HG03139 (cell line): Measurements from ENCODE around the gene FOSL2.

ENCODE experiments used
- ATAC-seq: cut with Tn5 transposase; IDR thresholded peaks from one replicate; pipeline ENCODE4 v1.9.1; 2021; ENCODE audit not compliant: unreplicated experiment

Gene FOSL2

DNA sequence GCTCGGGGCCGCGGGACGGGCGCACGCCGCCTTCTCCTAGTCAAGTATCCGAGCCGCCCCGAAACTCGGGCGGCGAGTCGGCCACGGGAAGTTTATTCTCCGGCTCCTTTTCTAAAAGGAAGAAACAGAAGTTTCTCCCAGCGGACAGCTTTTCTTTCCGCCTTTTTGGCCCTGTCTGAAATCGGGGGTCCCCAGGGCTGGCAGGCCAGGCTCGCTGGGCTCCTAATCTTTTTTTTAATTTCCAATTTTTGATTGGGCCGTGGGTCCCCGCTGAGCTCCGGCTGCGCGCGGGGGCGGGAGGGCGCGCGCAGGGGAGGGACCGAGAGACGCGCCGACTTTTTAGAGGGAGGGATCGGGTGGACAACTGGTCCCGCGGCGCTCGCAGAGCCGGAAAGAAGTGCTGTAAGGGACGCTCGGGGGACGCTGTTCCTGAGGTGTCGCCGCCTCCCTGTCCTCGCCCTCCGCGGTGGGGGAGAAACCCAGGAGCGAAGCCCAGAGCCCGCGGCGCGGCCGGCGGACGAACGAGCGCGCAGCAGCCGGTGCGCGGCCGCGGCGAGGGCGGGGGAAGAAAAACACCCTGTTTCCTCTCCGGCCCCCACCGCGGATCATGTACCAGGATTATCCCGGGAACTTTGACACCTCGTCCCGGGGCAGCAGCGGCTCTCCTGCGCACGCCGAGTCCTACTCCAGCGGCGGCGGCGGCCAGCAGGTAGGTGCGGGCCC is 617 bp downstream of the FOSL2 start:
- no peak for ATAC-seq

GRCh38 chr2:28394331-28394877 is 1.7 kb downstream of the FOSL2 start:
- no peak for ATAC-seq

DNA sequence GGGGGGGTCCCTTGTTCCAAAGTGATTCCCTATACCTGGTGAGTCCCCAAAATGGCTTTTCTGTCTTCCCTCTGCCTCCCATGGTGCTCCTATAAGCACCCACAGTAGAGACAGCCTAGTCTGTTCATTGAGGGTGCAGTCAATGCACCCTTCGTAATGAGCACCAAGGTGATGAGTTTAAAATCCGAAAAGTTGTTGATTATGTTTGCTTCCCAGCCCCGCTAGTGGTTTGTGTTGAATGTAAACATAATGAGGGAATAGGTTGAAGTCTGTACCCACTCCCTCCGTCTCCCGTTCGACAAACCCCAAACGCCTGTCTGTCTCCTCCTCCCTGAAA is 2.3 kb downstream of the FOSL2 start:
- no peak for ATAC-seq

DNA sequence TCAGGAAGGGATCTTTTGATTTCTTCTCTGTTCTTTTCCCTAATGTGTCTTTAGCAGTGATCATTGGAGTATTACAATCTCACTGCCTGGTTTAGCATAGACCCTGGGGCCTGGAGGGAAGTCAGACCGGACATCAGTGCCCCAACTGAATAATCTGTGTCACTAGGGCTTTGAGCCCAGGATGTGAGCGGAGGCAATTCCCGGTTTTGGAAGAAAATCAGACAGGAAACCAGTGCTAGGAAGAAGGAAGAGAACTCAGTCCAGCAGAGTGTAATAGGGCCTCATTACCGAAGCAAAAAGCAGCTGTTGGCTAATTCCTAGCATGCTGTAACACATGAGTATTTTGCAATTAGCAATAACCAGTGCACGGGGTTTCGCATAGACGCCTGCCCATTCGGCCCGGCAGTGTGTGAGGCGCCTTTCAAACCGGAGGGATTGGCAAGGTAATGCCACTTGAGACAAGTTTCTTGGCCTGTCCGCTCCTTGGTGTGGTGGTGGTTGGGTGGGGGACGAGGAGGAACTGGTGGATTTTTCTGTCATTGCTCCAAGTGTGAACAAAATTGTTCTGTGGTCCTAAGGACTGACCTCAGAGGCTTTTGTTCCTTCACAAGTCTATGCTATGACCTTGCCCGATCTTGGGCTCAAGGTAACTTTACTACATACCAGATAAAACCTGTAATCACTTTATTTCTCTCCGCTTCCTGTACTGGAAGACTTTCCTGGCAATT is 2.8 kb downstream of the FOSL2 start:
- no peak for ATAC-seq

GRCh38 chr2:28397043-28397381 is 4.4 kb downstream of the FOSL2 start:
- ATAC-seq, result no peak

- no peak for ATAC-seq
Measured at GRCh38 chr2:28398101-28398834, 5.6 kb downstream of the FOSL2 start.

DNA sequence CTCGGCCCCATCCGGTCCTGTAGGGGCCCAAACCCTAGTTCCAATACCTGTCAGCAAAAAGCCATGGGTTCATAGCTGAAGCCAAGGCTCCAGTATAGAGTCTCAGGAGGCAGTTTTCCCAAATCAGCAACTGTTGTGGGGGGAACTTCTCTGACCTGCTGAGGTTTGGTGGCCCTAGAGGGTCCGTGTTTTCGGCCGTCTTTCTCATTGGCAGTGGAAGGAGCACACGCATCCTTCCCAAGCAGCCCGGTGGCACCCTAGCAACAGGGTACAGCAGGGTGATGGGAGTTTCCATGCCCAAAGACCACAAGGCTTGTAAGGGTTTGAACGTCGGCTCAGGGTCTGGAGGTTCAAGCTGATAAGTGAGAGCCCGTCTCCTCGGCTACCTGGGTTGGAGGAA is 6.6 kb downstream of the FOSL2 start:
- ATAC-seq, result no peak

DNA sequence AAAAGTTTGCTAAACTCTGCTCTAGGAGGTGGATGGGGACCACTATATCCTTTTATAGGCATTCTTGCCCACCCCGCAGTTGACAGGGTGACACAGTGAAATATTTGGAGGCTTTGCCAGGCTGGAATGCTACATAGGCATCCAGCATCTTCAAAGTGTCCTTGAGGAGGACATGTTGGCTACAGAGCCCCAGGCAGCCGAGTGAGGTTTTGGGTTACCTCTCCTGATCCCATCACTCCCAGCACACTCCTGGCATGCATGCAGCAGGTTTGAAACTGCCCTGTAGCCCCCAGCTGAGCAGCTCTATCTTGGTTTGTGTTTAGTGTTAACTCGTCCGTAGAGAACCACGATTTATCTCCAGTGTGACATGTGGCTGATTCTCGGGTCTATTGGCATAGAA is 7.3 kb downstream of the FOSL2 start:
- ATAC-seq, result no peak

DNA sequence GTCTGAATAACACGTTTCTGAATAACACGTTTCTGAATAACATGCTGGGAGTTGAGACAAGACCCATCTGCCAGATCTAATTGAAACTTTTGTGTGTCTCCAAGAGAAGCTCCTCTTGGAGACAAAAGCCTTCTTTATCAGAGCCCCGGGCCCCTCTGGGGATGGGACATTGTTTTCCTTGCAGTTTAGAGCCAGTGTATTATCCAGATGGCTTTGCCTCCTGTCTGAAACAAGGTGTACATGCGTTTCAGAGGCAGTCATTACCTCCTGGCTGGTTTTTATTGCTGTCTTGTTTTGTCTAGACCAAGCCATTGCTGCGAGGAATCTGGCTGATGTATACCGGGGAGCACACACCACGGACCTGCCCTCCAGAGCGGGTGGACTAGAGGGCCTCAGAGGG is 7.8 kb downstream of the FOSL2 start:
- ATAC-seq, result no peak

DNA sequence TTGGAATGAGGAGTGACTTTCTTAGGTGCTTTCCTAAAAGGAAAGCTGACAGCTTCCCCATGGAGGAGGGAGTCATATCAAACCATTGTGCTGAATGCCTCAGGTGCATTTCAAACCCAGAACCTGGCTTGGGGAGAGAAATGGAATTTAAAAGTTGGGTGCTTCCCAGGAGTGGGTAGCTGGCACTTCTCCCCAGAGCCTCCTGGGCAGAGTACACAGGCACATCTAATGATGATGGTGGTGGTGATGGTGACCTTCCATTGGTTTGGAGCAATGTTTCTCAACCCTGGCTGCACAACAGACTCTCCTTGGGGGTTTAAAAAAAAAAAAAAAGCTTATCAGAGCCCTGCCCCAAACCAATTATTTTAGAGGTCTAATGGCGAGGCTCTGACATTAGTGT is 8.3 kb downstream of the FOSL2 start:
- no peak for ATAC-seq

DNA sequence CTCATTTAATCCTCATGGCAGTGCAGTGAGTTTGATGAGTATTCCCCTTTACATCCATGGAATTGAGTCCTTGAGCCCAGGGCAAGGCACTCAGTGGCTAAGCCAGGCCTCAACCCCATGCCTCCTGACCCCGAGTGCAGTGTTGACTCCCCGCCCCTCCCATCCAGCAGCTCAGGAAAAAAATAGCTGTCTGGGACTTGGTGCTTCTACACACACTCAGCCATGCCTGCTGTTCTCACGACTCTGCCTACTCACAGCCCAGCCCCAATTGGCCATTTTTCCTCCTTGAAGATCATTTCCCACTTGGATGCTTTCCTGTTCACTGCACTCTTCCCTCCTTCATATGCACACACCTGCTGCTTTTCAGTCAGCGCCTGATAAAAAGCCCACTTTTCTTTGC is 8.8 kb downstream of the FOSL2 start:
- ATAC-seq, result no peak

GRCh38 chr2:28401948-28402550 is 9.4 kb downstream of the FOSL2 start:
- ATAC-seq, result no peak

GRCh38 chr2:28403370-28403956 is 10.8 kb downstream of the FOSL2 start:
- ATAC-seq, result no peak

- no peak for ATAC-seq
Measured at GRCh38 chr2:28404086-28404485, 11.4 kb downstream of the FOSL2 start.

DNA sequence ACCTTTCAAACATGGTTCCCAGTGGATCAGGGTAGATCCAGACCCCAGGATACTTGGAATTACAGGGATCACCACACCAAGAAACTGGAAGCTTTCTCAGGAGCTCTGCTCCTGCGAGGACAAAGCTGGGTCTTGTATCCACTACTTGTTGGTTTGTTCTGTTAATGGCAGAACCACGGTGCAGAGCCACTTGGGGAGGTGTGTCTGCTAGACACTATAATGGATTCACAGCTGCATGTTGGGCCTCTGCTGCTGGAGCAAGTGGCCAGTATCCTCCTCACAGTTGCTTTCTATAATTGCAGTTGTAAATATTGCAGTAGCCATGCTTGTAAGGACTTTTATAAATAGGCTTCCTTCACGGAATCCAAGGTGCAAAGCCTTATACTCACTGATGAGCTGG is 12.9 kb downstream of the FOSL2 start:
- ATAC-seq, result no peak

GRCh38 chr2:28406276-28407096 is 13.8 kb downstream of the FOSL2 start:
- no peak for ATAC-seq

DNA sequence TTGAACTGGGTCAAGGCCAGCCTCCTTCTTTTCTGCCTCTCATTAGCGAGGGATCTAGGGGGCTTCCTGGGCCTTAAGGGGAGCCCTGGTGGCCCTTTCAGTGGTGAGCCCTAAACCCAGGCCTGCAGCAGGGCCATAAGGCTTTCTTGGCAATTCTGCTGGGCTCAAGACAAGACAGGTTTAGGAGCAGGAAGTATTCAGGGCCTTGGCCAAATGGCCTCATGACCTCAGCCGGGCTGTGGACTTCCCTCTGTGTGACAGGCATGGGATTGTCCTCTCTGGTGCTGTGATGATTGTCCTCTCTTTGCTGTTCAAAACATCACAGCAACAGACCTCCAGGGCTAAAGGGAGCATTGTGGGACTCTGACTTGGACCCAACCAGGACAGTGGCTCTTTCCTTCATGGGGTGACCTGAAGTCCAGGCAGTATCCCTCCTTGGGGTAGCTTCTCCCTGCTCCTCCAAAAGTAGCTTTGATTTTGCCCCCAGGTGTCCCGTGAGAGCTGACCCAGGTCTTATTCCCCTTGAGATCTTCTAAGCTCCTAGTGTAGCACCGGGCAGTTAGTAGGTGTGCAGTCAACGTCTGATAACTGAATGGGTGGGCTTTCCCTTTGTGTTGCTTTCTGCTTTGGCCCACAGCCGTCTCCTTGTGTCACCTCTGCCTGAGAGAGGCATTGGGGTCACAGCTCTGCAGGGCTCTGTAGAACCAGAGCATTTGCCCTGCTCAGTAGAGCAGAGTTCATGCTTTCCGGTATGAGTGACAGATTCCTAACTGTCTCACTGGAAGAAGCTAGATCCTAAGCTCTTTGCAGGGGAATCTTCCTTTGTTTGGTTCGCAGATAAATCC is 14.7 kb downstream of the FOSL2 start:
- ATAC-seq, result no peak

DNA sequence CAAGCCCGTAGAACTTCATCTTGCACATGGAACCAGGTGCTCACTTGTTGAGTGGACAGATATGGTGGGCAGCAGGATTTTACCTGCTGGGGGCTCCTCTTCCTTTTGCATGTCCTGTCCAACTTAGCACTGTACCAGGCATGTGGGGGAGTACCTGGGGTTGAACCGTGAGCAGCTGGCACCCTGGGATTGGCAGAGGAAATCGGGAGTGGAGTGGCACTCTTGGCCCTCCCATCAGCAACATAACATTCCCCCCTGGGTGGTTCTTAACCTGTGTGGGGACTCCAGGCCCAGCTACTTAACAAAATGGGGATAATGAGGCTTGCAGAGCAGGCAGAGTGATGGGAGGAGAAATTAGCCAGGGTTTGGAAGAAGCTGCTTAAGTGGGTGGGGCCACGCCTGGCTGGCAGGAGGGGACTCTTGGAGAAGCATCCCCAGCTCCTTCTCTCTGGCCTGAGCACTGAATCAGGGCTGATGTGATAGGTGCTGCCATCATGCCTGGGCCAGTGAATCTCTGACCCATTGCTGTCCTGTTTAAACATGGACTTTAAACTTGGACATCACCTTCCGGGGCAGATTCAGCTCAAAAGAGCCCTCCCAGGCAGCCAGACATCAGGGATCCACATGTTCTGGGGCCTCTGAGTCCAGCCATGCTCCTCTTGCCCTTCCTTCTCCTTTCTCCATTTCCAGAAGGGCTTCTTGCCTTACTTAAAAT is 15.5 kb downstream of the FOSL2 start:
- ATAC-seq, result no peak
